Measurements from ENCODE around the gene KCTD14. TPM values are rescaled to one million over a fixed set of nuclear protein-coding genes. Genes with fewer than 3 reads are reported as not detected.
A peak's percentile ranks its signal among the peaks of the same experiment; 100 is the strongest.

Gene KCTD14
- total RNA-seq, 2 donors from 2014 or later = 19.5 to 19.7 TPM

DNA sequence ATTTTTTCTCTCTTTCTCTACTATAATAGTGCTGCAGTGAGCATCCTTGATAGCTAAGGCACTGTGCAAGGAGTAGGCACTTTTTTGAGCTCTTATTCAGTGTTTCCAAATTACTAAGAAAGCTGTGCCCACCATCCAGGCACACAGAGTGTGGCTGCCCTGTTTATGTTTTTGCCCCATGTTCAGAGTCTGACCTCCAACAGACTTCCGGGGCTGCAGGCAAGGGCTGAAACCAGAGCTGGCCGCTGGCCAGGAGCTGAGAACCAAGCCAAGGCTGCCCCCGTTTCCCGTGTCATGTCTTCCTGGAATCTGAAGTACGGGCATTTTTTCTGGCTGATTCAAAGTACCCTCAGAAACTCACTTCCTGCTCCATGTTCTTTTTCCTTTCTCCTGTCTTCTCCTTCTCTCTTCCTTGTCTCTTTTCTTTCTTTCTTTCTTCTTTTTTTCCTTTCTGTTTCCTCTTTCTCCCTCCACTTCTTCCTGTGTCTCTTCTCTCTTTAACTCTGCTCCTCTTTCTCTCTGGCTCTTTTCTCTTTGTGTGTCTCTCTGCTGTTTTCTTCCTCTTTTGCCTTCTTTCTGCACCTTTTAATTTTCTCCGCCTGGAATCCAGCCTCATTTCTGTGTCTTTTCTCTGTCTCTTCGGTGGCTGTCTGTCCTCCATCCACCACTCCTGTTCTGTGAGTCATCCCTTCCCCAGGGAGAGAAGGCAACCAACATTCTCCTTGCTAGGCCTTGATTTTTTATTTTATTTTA, 17.0 kb upstream of the KCTD14 start:
- H3K27me3 ChIP-seq = no peaks in the 10 kb centered on the region
- no peak overlapping the region for H3K4me3 ChIP-seq
- peak; percentile 83 for DNase-seq
- intact Hi-C loops (cut with DNase I) = no loop called here
- H3K27ac ChIP-seq = peak overlapping the region; percentile 68
- peak overlapping the region in 1 of 2 donors; percentile 65 for H3K9ac ChIP-seq (ENCODE audit: low read depth in 2 of 2, low read length in 2 of 2)
- TF ChIP-seq, protein P1, sequence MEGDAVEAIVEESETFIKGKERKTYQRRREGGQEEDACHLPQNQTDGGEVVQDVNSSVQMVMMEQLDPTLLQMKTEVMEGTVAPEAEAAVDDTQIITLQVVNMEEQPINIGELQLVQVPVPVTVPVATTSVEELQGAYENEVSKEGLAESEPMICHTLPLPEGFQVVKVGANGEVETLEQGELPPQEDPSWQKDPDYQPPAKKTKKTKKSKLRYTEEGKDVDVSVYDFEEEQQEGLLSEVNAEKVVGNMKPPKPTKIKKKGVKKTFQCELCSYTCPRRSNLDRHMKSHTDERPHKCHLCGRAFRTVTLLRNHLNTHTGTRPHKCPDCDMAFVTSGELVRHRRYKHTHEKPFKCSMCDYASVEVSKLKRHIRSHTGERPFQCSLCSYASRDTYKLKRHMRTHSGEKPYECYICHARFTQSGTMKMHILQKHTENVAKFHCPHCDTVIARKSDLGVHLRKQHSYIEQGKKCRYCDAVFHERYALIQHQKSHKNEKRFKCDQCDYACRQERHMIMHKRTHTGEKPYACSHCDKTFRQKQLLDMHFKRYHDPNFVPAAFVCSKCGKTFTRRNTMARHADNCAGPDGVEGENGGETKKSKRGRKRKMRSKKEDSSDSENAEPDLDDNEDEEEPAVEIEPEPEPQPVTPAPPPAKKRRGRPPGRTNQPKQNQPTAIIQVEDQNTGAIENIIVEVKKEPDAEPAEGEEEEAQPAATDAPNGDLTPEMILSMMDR (IDR thresholded peaks at IDR 0.05) = no peak
- H3K36me3 ChIP-seq = no peaks in the 10 kb centered on the region
- H3K4me1 ChIP-seq = peaks cover 15% of the 10 kb centered on the region
- H3K9me3 ChIP-seq = no peaks in the 10 kb centered on the region

DNA sequence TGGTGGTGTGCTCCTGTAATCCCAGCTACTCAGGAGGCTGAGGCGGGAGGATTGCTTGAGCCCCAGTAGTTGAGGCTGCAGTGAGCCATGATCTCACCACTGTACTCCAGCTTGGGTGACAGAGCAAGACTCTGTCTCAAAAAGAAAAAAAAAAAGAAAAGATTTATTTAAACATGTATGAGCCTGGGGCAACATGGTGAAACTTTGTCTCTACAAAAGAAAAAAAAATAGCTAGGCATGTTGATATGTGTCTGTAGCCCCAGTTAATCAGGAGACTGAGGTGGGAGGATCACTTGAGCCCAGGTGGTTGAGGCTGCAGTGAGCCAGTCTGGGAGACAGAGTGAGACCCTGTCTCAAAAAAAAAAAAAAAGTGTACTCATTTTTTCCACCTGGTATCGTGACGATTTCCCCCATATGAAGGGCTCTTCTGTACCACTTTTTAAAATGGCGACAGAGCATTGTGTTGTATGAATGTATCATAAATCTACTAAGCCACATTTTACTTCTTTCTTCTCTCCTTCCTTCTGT, 16.4 kb upstream of the KCTD14 start:
- DNase-seq = no peak
- Histone ChIP-seq H3K36me3 (no peaks in the 10 kb centered on the region), H3K9ac (ENCODE audit: low read depth in 2 of 2, low read length in 2 of 2) (peak overlapping the region in 1 of 2 donors; percentile 65), H3K27ac (peak overlapping the region; percentile 68), H3K4me3 (no peak overlapping the region), H3K9me3 (no peaks in the 10 kb centered on the region), H3K27me3 (no peaks in the 10 kb centered on the region), H3K4me1 (peaks cover 15% of the 10 kb centered on the region)
- TF ChIP-seq, protein P1 (IDR thresholded peaks at IDR 0.05) = no peak
- intact Hi-C loops (cut with DNase I) = no loop called here

DNA sequence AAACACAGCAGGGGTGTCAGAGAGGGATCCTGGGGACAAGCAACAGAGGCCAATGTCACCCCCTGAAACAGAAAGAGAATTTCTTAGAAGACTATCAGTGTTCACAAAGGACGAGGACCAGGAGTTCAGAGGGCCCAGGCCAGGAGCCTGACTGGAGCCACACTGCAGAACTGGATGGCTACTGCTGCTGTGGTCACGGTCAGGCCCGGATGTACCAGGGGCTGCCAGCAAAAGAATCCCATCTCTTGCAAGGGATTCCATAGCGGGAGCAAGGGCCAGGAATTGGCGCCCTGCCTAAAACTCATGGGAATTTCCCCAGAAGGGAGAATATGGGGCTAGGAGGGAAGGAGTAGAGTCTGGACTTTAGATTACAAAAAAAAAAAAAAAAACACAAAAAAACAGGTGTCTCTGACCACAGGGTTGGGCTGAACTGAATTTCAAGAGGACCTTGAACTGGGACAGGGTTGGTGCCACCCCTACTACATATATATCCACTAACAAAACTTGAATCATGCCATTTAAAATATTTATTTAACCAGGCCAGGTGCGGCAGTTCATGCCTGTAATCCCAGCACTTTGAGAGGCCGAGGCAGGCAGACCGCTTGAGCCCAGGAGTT, 15.7 kb upstream of the KCTD14 start:
- Histone ChIP-seq H3K27ac (peak overlapping the region; percentile 68), H3K9ac (ENCODE audit: low read depth in 2 of 2, low read length in 2 of 2) (peak overlapping the region in 1 of 2 donors; percentile 32), H3K4me1 (peaks cover 15% of the 10 kb centered on the region), H3K9me3 (no peaks in the 10 kb centered on the region), H3K4me3 (no peak overlapping the region), H3K36me3 (no peaks in the 10 kb centered on the region), H3K27me3 (no peaks in the 10 kb centered on the region)
- peak; percentile 89 for DNase-seq
- TF ChIP-seq, protein P1 (IDR thresholded peaks at IDR 0.05) = no peak
- intact Hi-C loops (cut with DNase I) = no loop called here

DNA sequence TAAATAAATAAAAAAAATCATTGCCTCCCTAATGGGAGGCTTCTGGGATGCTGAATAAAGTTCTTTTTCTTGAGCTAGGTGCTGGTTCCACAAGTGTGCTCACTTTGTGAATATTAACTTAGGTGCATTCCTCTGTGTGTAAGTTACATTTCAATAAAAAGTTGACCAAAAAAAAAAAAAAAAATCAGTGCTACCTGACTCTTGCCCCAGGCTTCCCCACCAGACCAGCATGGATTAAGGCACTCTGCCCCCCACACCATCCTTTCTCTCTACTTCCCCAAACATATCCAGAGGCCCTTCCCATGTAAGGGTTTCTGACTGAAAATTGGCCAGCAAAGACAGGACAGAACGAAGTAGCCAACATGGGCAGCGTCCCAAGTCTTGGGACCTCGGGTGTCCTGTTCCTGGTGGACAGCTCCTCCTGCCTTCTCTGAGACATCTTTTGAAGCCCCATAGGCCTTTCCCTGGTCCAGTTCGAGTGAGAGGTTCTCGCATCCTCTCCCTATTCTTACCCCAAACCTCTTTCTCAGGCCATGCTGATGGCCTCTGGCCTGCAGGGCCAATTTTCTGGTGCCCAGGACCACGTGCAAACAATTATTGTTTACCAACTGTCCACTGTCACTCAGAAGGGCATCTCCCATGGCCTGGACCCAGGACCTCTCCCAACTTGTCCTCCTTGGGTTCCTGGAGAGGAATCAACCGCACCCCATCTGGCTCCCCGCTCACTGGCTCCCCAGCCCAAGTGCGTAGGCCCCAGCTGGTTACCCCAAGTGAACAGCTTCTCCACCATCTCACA, 14.9 kb upstream of the KCTD14 start:
- H3K9me3 ChIP-seq = no peaks in the 10 kb centered on the region
- H3K27ac ChIP-seq = peak overlapping the region; percentile 68
- H3K9ac ChIP-seq (ENCODE audit: low read depth in 2 of 2, low read length in 2 of 2) = peak overlapping the region in 1 of 2 donors; percentile 32
- intact Hi-C loops (cut with DNase I) = no loop called here
- H3K4me3 ChIP-seq = no peak overlapping the region
- peaks cover 15% of the 10 kb centered on the region for H3K4me1 ChIP-seq
- TF ChIP-seq, protein P1 (IDR thresholded peaks at IDR 0.05) = no peak
- H3K36me3 ChIP-seq = no peaks in the 10 kb centered on the region
- H3K27me3 ChIP-seq = no peaks in the 10 kb centered on the region
- DNase-seq = no peak

DNA sequence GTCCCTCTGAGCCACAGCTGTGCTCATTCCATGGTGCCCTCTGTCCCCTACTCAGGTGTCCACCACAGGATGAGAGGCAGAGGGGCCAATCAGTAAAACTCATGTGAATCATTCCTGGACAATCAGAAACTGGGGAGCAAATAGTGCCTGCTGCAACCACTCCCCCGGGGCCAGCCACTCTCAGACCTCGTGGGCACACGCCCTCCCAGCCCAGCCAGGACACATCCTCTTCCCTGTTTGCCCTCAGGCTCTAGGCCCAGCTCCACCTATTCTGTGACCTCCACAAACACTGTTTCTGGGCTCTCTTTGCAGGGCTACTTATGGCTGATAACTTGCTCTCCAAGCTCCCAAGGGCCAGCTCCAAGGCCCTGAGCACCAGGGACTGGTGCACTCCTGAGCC, 14.0 kb upstream of the KCTD14 start:
- H3K27ac ChIP-seq = peak overlapping the region; percentile 68
- TF ChIP-seq, protein P1 (IDR thresholded peaks at IDR 0.05) = no peak

More for the DNA sequence above, 14.0 kb upstream of the KCTD14 start:
- peak; percentile 80 for DNase-seq
- Histone ChIP-seq H3K4me3 (no peak overlapping the region), H3K9ac (ENCODE audit: low read depth in 2 of 2, low read length in 2 of 2) (peak overlapping the region in 1 of 2 donors; percentile 15), H3K4me1 (peaks cover 15% of the 10 kb centered on the region), H3K27me3 (no peaks in the 10 kb centered on the region), H3K36me3 (no peaks in the 10 kb centered on the region), H3K9me3 (no peaks in the 10 kb centered on the region)
- intact Hi-C loops (cut with DNase I) = no loop called here
